HepG2 (cell line): ENCODE results near the gene PACS1. TPM values are rescaled to one million over a fixed set of nuclear protein-coding genes. Genes with fewer than 3 reads are reported as not detected.

ENCODE experiments used
- ATAC-seq: fragments of 200-7000 bp; cut with Tn5 transposase; 3 replicates; pipeline ENCODE4 v1.9.1; 2020; ENCODE audit warnings: mild to moderate bottlenecking, moderate library complexity
- BruUV-seq: library from RNA; stranded (reverse); fragments of 400-500 nt; replicated peaks from 2 replicates; lab custom pipeline; 2021; lab: Mats Ljungman, UMichigan
- CTCF ChIA-PET: fragments of 300-600 bp; formaldehyde crosslinking; extraction: SDS; loops from one replicate; lab custom pipeline; 2021; ENCODE audit warnings: low total read pairs, inconsistent platforms, low intra/inter-chr PET ratio; lab: Yijun Ruan, JAX
- POLR2A ChIA-PET: fragments of 350-600 bp; sonication (Branson Sonifier 250); formaldehyde crosslinking; loops from one replicate; lab custom pipeline; 2020; ENCODE audit warnings: antibody characterized with exemption, inconsistent platforms; lab: Yijun Ruan, JAX
- DNase-seq: peaks from one replicate; pipeline ENCODE4 v3.0.0-alpha.2; 2015; ENCODE audit warnings: low spot score
- FAIRE-seq: peaks from 3 replicates; lab custom pipeline; 2011; peaks lifted over from hg19 to GRCh38; lab: Jason Lieb, UNC
- H2AFZ ChIP-seq: one replicate; pipeline ENCODE4 v1.6.1; 2011; ENCODE audit warnings: low read length, inconsistent platforms
- H3K27ac ChIP-seq: fragments of 300-600 bp; 3 replicates; pipeline ENCODE4 v1.8.0; 2011; ENCODE audit warnings: mixed run types, mild to moderate bottlenecking, mixed read lengths, low read length, inconsistent platforms; ENCODE audit not compliant: insufficient read depth; ENCODE audit errors: extremely low read length
- H3K27me3 ChIP-seq, 2 experiments: fragments of 200-600 bp in 1 of 2; 2 replicates in 1 of 2; 3 replicates in 1 of 2; pipeline versions ENCODE4 v1.6.0 to v1.8.0; 2011; ENCODE audit warnings: low read length in 2 of 2, mild to moderate bottlenecking in 2 of 2, moderate library complexity in 2 of 2, inconsistent platforms in 1 of 2; ENCODE audit not compliant: insufficient read depth in 2 of 2, control insufficient read depth in 1 of 2
- H3K36me3 ChIP-seq, 2 experiments: fragments of 200-600 bp in 1 of 2; replicated peaks in 1 of 2; 2 replicates in 1 of 2; 3 replicates in 1 of 2; pipeline versions ENCODE4 v1.5.1 to v1.8.0; 2011; ENCODE audit warnings: low read length in 2 of 2, inconsistent platforms in 1 of 2; ENCODE audit not compliant: insufficient read depth in 2 of 2, control insufficient read depth in 1 of 2
- H3K4me1 ChIP-seq: 2 replicates; pipeline ENCODE4 v1.5.1; 2012; ENCODE audit warnings: low read length, inconsistent platforms; ENCODE audit not compliant: insufficient read depth
- H3K4me2 ChIP-seq: 2 replicates; pipeline ENCODE4 v1.6.0; 2011; ENCODE audit warnings: low read depth, low read length, inconsistent platforms
- H3K4me3 ChIP-seq, 3 experiments: fragments of 200-600 bp in 1 of 3; sonication (generic), shearing (Covaris generic) in 1 of 3; replicated peaks in 1 of 3; 2 replicates each; pipeline ENCODE4 v1.5.1; 2011 to 2016; ENCODE audit warnings: low read length in 3 of 3, inconsistent platforms in 2 of 3, low read depth in 2 of 3, mild to moderate bottlenecking in 2 of 3, control low read depth in 1 of 3, mixed read lengths in 1 of 3; ENCODE audit not compliant: insufficient read depth in 1 of 3
- H3K79me2 ChIP-seq: one replicate; pipeline ENCODE4 v1.6.1; 2011; ENCODE audit warnings: low read length, inconsistent platforms; ENCODE audit not compliant: insufficient read depth
- H3K9ac ChIP-seq: 2 replicates; pipeline ENCODE4 v1.6.0; 2011; ENCODE audit warnings: mild to moderate bottlenecking, low read depth, low read length, inconsistent platforms; ENCODE audit not compliant: insufficient read depth
- H3K9me3 ChIP-seq: 2 replicates; pipeline ENCODE4 v1.5.1; 2012; ENCODE audit warnings: mild to moderate bottlenecking, low read length
- H4K20me1 ChIP-seq: 2 replicates; pipeline ENCODE4 v1.6.0; 2011; ENCODE audit warnings: inconsistent platforms, mild to moderate bottlenecking, low read length, moderate library complexity; ENCODE audit not compliant: insufficient read depth
- ARHGAP35 ChIP-seq: sonication (generic); formaldehyde crosslinking; IDR thresholded peaks from 2 replicates; pipeline ENCODE4 v1.9.0; 2022; ENCODE audit warnings: mild to moderate bottlenecking, inconsistent platforms, moderate library complexity, missing genetic modification reagents, borderline replicate concordance
- ATRX ChIP-seq: sonication (generic); formaldehyde crosslinking; IDR thresholded peaks from 2 replicates; pipeline ENCODE4 v1.4.0; 2020; ENCODE audit warnings: missing genetic modification reagents, borderline replicate concordance
- EED ChIP-seq: sonication (generic); formaldehyde crosslinking; IDR thresholded peaks from 2 replicates; pipeline ENCODE4 v1.5.0; 2020; ENCODE audit warnings: mild to moderate bottlenecking, missing genetic modification reagents
- NR2C2 ChIP-seq: sonication (generic); formaldehyde crosslinking; IDR thresholded peaks from 2 replicates; pipeline ENCODE4 v1.4.0; 2020; ENCODE audit warnings: missing genetic modification reagents, mild to moderate bottlenecking, moderate library complexity, borderline replicate concordance
- SMARCC2 ChIP-seq: fragments of 450-650 bp; IDR thresholded peaks from 2 replicates; pipeline ENCODE4 v1.6.1; 2017; ENCODE audit warnings: antibody characterized with exemption, mild to moderate bottlenecking
- SOX13 ChIP-seq, 3 experiments: fragments of 450-650 bp in 1 of 3; sonication (generic) in 1 of 3; formaldehyde crosslinking in 1 of 3; IDR thresholded peaks in 2 of 3; conservative IDR thresholded peaks in 1 of 3; 2 replicates each; pipeline versions ENCODE4 v1.5.0 to v1.6.1; 2016 to 2020; ENCODE audit warnings: antibody characterized with exemption in 1 of 3, mild to moderate bottlenecking in 1 of 3, missing compliant biosample characterization in 1 of 3, missing genetic modification reagents in 1 of 3, moderate library complexity in 1 of 3
- SOX6 ChIP-seq, 2 experiments: fragments of 450-650 bp in 1 of 2; sonication (generic) in 1 of 2; formaldehyde crosslinking in 1 of 2; IDR thresholded peaks; 2 replicates each; pipeline versions ENCODE4 v1.4.0 to v1.6.1; 2017 to 2020; ENCODE audit warnings: antibody characterized with exemption in 1 of 2, mild to moderate bottlenecking in 1 of 2, missing genetic modification reagents in 1 of 2
- ZC3H4 ChIP-seq: sonication (generic); formaldehyde crosslinking; IDR thresholded peaks from 2 replicates; pipeline ENCODE4 v1.4.0; 2020; ENCODE audit warnings: missing genetic modification reagents, borderline replicate concordance
- ZKSCAN1 ChIP-seq: fragments of 150-350 bp; IDR thresholded peaks from 2 replicates; pipeline ENCODE4 v1.6.1; 2014; ENCODE audit warnings: low read length
- ZNF180 ChIP-seq: sonication (generic); formaldehyde crosslinking; IDR thresholded peaks from 2 replicates; pipeline ENCODE4 v1.4.0; 2020; ENCODE audit warnings: low read depth, missing genetic modification reagents, borderline replicate concordance
- ZNF354B ChIP-seq: sonication (generic); formaldehyde crosslinking; IDR thresholded peaks from 2 replicates; pipeline ENCODE4 v1.8.0; 2022; ENCODE audit warnings: mild to moderate bottlenecking, missing genetic modification reagents
- ZNF552 ChIP-seq: sonication (generic); formaldehyde crosslinking; IDR thresholded peaks from 2 replicates; pipeline ENCODE4 v1.9.0; 2022; ENCODE audit warnings: missing genetic modification reagents, mild to moderate bottlenecking, borderline replicate concordance
- ZNF614 ChIP-seq: IDR thresholded peaks from 2 replicates; pipeline ENCODE4 v1.6.1; 2018; ENCODE audit warnings: missing biosample characterization, missing genetic modification reagents, inconsistent platforms, borderline replicate concordance
- ZNF720 ChIP-seq: sonication (generic); formaldehyde crosslinking; IDR thresholded peaks from 2 replicates; pipeline ENCODE4 v1.4.0; 2020; ENCODE audit warnings: missing genetic modification reagents
- ZNF746 ChIP-seq: sonication (generic); formaldehyde crosslinking; IDR thresholded peaks from 2 replicates; pipeline ENCODE4 v1.8.0; 2022; ENCODE audit warnings: mild to moderate bottlenecking, missing genetic modification reagents
- ZNF773 ChIP-seq: sonication (generic); formaldehyde crosslinking; IDR thresholded peaks from 2 replicates; pipeline ENCODE4 v1.4.0; 2020; ENCODE audit warnings: missing genetic modification reagents, borderline replicate concordance
- ZSCAN20 ChIP-seq: sonication (generic); formaldehyde crosslinking; IDR thresholded peaks from 2 replicates; pipeline ENCODE4 v1.4.0; 2020; ENCODE audit warnings: missing genetic modification reagents, mild to moderate bottlenecking, borderline replicate concordance
- WGBS: methylation state at CpG from one replicate; pipeline ENCODE4 v1.1.6; 2017; ENCODE audit warnings: low lambda C conversion rate; 5-methylcytosine and 5-hydroxymethylcytosine counted together
- in situ Hi-C: cut with HindIII; loops from 2 replicates; pipeline ENCODE4 v1.10.0; 2017; ENCODE audit warnings: low pct_unique_long_range_greater_than_20kb; ENCODE audit not compliant: extremely low pct_ligation_motif_present
- intact Hi-C: fragments of 100-400 bp; cut with micrococcal nuclease; formaldehyde crosslinking; loops from one replicate; pipeline ENCODE4 v1.10.0; 2022; ENCODE audit not compliant: unreplicated experiment
- polyA plus RNA-seq, 8 experiments: library from polyadenylated mRNA; depleted of rRNA in 3 of 8; stranded (reverse) in 7 of 8; unstranded in 1 of 8; fragments of >200 nt; fragmentation: Illumina TruSeq in 4 of 8; extraction: Trizol in 4 of 8; gene quantifications; 2 replicates each; pipeline versions ENCODE4 v1.2.1 to v1.2.3, GENCODE V29; 2011 to 2016; ENCODE audit warnings: low read depth in 4 of 8, missing spikeins in 1 of 8, mixed read lengths in 1 of 8; ENCODE audit not compliant: insufficient read depth in 1 of 8
- total RNA-seq, 5 experiments: library from RNA; depleted of rRNA; stranded (reverse); fragments of >200 nt; fragmentation: Illumina TruSeq; extraction: Trizol; gene quantifications; 2 replicates each; pipeline ENCODE4 v1.2.3, GENCODE V29; 2016; ENCODE audit warnings: low read depth in 1 of 5
- TF ChIP-seq, protein P1 (sequence below): sonication (generic); formaldehyde crosslinking; IDR thresholded peaks from 2 replicates; pipeline ENCODE4 v1.4.0; 2020; ENCODE audit warnings: missing genetic modification reagents, mild to moderate bottlenecking, borderline replicate concordance
- TF ChIP-seq, protein P2 (sequence below): sonication (generic); formaldehyde crosslinking; IDR thresholded peaks from 2 replicates; pipeline ENCODE4 v1.5.0; 2020; ENCODE audit warnings: mild to moderate bottlenecking, missing genetic modification reagents, borderline replicate concordance

PACS1 gene
- total and polyA plus RNA-seq, 2 of the 13 experiments (the other 11 are each of a cell fraction or from before 2014, with no cell fraction given) = 7.6 to 8.6 TPM

DNA sequence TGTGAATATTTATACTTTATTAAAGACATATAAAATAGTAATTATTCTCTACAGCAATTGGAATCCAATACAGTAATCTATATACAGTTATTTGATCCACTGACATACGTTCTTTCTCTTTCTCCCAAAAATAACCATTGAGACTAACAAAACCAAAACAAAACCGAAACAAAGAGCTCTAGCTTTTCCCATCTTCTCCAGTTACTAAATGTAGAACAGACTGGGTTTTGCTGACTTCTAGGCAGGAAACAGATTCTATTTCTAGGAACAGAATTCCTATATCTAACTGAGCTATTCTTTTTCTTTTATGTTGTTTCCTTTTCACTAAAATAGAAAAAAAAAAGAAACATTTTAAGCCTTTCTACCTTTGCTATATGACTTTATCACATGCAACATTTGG lies 80.1 kb downstream of the PACS1 start:
- intact Hi-C loops = no loop called here

DNA sequence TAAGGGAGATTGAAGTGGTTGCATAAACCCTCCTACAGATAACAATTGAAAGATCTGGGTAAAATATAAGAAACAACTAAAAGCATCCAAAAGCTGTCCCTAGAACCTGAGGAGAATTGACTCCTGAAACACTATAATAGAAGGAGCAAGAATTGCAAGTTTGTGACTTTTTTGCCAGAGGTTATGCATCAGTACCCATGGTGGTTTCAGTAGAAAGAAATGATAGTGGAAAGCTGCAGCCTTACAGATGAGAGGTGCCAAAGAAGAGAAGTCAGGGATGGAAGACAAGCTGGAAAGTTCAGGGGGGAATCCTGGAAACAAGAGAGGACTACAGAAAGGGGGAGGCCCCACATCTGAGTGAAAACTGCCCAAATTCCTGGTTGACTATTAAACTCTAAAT lies 80.7 kb downstream of the PACS1 start:
- no peak for FAIRE-seq
- in situ Hi-C loops = no loop called here
- intact Hi-C loops = no loop called here
- Histone ChIP-seq H2AFZ (no peak overlapping the region), H3K4me3 (no peak overlapping the region), H3K4me2 (no peak overlapping the region), H3K27ac (no peak overlapping the region), H3K79me2 (no peaks in the 10 kb centered on the region), H3K36me3 (no peaks in the 10 kb centered on the region), H3K27me3 (no peaks in the 10 kb centered on the region), H4K20me1 (no peaks in the 10 kb centered on the region), H3K4me1 (peaks cover 40% of the 10 kb centered on the region), H3K9ac (no peak overlapping the region), H3K9me3 (no peaks in the 10 kb centered on the region)
- no peak for ATAC-seq
- DNase-seq = no peak
- POLR2A ChIA-PET = no interaction called here
- BruUV-seq = no TSS peak
- CTCF ChIA-PET = no interaction called here
- TF ChIP-seq ZNF552 (no peak), ZNF720 (CRISPR knock-in tag) (no peak), SMARCC2 (no peak), ZKSCAN1 (no peak), ZC3H4 (CRISPR knock-in tag) (no peak), ZNF614 (CRISPR knock-in tag) (no peak), ZNF746 (no peak), ZNF354B (CRISPR knock-in tag) (no peak), EED (CRISPR knock-in tag) (no peak), SOX13 (IDR thresholded peaks at IDR 0.05) (no peak), SOX13 (CRISPR knock-in tag; conservative IDR thresholded peaks at IDR 0.05 in 1 of 2, IDR thresholded peaks at IDR 0.05 in 1 of 2) (no peak), ZSCAN20 (CRISPR knock-in tag) (no peak), ZNF773 (no peak), ARHGAP35 (CRISPR knock-in tag) (no peak)
- TF ChIP-seq, protein P1, sequence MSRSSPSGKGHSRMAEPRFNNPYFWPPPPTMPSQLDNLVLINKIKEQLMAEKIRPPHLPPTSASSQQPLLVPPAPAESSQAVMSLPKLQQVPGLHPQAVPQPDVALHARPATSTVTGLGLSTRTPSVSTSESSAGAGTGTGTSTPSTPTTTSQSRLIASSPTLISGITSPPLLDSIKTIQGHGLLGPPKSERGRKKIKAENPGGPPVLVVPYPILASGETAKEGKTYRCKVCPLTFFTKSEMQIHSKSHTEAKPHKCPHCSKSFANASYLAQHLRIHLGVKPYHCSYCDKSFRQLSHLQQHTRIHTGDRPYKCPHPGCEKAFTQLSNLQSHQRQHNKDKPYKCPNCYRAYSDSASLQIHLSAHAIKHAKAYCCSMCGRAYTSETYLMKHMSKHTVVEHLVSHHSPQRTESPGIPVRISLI (CRISPR knock-in tag) = no peak
- TF ChIP-seq, protein P2, sequence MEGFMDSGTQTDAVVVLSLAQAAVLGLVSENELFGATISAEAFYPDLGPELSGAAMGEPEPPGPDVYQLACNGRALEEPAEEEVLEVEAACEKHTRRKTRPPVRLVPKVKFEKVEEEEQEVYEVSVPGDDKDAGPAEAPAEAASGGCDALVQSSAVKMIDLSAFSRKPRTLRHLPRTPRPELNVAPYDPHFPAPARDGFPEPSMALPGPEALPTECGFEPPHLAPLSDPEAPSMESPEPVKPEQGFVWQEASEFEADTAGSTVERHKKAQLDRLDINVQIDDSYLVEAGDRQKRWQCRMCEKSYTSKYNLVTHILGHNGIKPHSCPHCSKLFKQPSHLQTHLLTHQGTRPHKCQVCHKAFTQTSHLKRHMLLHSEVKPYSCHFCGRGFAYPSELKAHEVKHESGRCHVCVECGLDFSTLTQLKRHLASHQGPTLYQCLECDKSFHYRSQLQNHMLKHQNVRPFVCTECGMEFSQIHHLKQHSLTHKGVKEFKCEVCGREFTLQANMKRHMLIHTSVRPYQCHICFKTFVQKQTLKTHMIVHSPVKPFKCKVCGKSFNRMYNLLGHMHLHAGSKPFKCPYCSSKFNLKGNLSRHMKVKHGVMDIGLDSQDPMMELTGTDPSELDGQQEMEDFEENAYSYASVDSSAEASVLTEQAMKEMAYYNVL (CRISPR knock-in tag) = no peak

More for the DNA sequence above, 80.1 kb downstream of the PACS1 start:
- Histone ChIP-seq H3K9me3 (no peaks in the 10 kb centered on the region), H3K4me1 (peaks cover 40% of the 10 kb centered on the region), H3K27ac (no peak overlapping the region)
- ATAC-seq = no peak
- no peak for TF ChIP-seq NR2C2 (CRISPR knock-in tag)
- TF ChIP-seq ZNF180 (CRISPR knock-in tag) = no peak
- TF ChIP-seq SOX6 (IDR thresholded peaks at IDR 0.05) = no peak
- no peak for TF ChIP-seq SOX6 (CRISPR knock-in tag; IDR thresholded peaks at IDR 0.05)
- no peak for TF ChIP-seq ATRX (CRISPR knock-in tag)
- TF ChIP-seq, all 625 proteins: peak for 0
- Histone ChIP-seq H4K20me1 (no peaks in the 10 kb centered on the region), H3K27me3 (no peaks in the 10 kb centered on the region), H3K36me3 (no peaks in the 10 kb centered on the region), H2AFZ (no peak overlapping the region), H3K9ac (no peak overlapping the region), H3K4me2 (no peak overlapping the region), H3K79me2 (no peaks in the 10 kb centered on the region), H3K4me3 (no peak overlapping the region)
- no TSS peak for BruUV-seq
- DNase-seq (no peak), FAIRE-seq (no peak)
- in situ Hi-C loops = no loop called here
- ChIA-PET CTCF (no interaction called here), POLR2A (no interaction called here)
- 99% methylated on average over 2 of the region's 2 CpGs for WGBS
